GM21619 (cell line): ENCODE results near the gene FBLN2.

Experiments used
- ATAC-seq: cut with Tn5 transposase; IDR thresholded peaks from one replicate; pipeline ENCODE4 v1.9.1; 2021; ENCODE audit not compliant: unreplicated experiment

Gene FBLN2

GRCh38 chr3:13530241-13531009 is 18.5 kb upstream of the FBLN2 start:
- no peak for ATAC-seq

- ATAC-seq = no peak
Observed at GRCh38 chr3:13532085-13532484, 16.8 kb upstream of the FBLN2 start.

GRCh38 chr3:13532631-13533030 is 16.3 kb upstream of the FBLN2 start:
- no peak for ATAC-seq

- no peak for ATAC-seq
Observed at GRCh38 chr3:13533885-13534301, 15.0 kb upstream of the FBLN2 start.

GRCh38 chr3:13535526-13535875 is 13.4 kb upstream of the FBLN2 start:
- no peak for ATAC-seq

- no peak for ATAC-seq
Observed at GRCh38 chr3:13535905-13536304, 13.0 kb upstream of the FBLN2 start.

GRCh38 chr3:13536432-13536831 is 12.5 kb upstream of the FBLN2 start:
- no peak for ATAC-seq

GRCh38 chr3:13536832-13537231 is 12.1 kb upstream of the FBLN2 start:
- ATAC-seq = no peak

- no peak for ATAC-seq
Observed at GRCh38 chr3:13537244-13537908, 11.5 kb upstream of the FBLN2 start.

- ATAC-seq = no peak
Observed at GRCh38 chr3:13537909-13538296, 11.0 kb upstream of the FBLN2 start.

- ATAC-seq = no peak
Observed at GRCh38 chr3:13538520-13539291, 10.2 kb upstream of the FBLN2 start.

GRCh38 chr3:13539292-13539638 is 9.7 kb upstream of the FBLN2 start:
- no peak for ATAC-seq

- no peak for ATAC-seq
Observed at GRCh38 chr3:13539671-13540070, 9.3 kb upstream of the FBLN2 start.

- ATAC-seq = no peak
Observed at GRCh38 chr3:13540297-13540995, 8.5 kb upstream of the FBLN2 start.

GRCh38 chr3:13541691-13542090 is 7.2 kb upstream of the FBLN2 start:
- ATAC-seq = no peak

GRCh38 chr3:13542142-13542541 is 6.8 kb upstream of the FBLN2 start:
- no peak for ATAC-seq

- no peak for ATAC-seq
Observed at GRCh38 chr3:13543253-13543652, 5.7 kb upstream of the FBLN2 start.

- no peak for ATAC-seq
Observed at GRCh38 chr3:13544293-13544831, 4.6 kb upstream of the FBLN2 start.

GRCh38 chr3:13544951-13545651 is 3.8 kb upstream of the FBLN2 start:
- no peak for ATAC-seq

GRCh38 chr3:13545952-13546454 is 2.9 kb upstream of the FBLN2 start:
- ATAC-seq = no peak
